GM18519 (cell line): Measurements from ENCODE around the gene CDCP2.
A peak's percentile ranks its signal among the peaks of the same experiment; 100 is the strongest.

ENCODE experiments used
- ATAC-seq: cut with Tn5 transposase; IDR thresholded peaks from one replicate; pipeline ENCODE4 v1.9.1; 2021; ENCODE audit warnings: mild to moderate bottlenecking, moderate library complexity; ENCODE audit not compliant: unreplicated experiment, low FRiP score

Gene CDCP2

GRCh38 chr1:54152696-54153095, at the start of gene CDCP2:
TSS of gene CDCP2 (minus strand) at chr1:54153000. CDS start at chr1:54152922, 78 bp downstream.
- ATAC-seq = no peak

DNA sequence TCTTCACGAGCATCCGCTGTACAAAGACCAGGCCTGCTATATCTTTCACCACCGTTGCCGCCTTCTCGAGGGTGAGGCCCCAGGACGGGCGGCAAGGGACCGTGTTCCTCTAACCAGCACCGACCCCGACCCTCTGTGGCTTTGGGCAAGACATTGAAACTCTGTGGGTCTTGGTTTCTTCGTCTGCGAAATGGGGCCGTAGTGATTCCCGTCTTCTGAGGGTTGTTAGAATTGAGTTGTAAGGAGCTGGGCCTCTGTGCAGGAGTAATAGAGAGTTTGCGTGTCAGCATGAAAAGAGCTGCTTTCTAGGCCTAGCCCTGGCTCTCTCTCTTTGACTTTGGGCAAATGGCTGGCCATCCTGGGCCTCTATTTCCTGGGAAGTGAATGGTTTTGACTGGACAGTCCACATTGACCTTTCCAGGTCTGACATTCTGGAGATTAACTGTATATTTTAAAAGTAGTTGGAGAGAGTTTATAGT, 47.8 kb upstream of the CDCP2 start:
- ATAC-seq = no peak

DNA sequence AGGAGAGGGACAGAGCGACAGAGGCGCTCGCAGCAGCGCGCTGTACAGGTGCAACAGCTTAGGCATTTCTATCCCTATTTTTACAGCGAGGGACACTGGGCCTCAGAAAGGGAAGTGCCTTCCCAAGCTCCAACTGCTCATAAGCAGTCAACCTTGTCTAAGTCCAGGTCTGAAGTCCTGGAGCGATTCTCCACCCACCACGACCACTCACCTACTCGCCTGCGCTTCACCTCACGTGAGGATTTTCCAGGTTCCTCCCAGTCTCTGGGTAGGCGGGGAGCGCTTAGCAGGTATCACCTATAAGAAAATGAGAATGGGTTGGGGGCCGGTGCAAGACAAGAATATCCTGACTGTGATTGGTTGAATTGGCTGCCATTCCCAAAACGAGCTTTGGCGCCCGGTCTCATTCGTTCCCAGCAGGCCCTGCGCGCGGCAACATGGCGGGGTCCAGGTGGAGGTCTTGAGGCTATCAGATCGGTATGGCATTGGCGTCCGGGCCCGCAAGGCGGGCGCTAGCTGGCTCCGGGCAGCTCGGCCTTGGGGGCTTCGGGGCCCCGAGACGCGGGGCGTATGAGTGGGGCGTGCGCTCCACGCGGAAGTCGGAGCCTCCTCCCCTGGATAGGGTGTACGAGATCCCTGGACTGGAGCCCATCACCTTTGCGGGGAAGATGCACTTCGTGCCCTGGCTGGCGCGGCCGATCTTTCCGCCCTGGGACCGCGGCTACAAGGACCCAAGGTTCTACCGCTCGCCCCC, 47.1 kb upstream of the CDCP2 start, which contains the start of the genes CYB5RL and MRPL37:
Gene CYB5RL (minus strand): TSS at position 266 of the 754 bp plus-strand sequence. CDS start 4,414 bp downstream, outside the sequence.
Gene MRPL37 (plus strand): TSS at position 403 of the 754 bp plus-strand sequence. CDS start 77 bp downstream, at position 480.
- peak; percentile 84 for ATAC-seq

DNA sequence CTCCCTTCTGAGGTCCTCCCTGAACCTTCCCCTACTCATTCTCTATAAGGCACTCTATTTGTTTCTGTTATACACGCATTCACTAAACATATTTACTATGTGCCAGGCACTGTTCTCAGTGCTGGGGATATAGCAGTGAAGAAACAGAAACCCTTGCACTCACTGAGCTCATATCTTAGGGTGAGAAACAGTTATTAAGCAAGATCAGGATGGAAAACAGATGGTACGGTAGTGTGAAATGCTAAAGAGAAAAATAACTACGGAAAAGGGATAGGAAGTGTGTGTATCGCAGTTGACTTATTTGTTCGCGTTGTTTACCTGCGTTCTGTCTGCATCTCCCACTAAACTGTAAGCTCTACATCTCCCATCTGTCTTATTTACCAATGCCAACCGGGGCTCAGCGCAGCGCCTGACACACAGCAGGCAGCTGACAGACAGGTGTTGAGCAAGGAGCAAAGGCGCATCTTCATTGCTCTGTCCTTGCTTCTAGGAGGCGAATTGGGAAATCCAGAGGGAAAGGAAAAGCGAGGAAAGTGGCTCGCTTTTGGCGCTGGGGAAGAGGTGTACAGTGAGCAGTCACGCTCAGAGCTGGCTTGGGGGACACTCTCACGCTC, 46.5 kb upstream of the CDCP2 start:
- ATAC-seq = no peak

DNA sequence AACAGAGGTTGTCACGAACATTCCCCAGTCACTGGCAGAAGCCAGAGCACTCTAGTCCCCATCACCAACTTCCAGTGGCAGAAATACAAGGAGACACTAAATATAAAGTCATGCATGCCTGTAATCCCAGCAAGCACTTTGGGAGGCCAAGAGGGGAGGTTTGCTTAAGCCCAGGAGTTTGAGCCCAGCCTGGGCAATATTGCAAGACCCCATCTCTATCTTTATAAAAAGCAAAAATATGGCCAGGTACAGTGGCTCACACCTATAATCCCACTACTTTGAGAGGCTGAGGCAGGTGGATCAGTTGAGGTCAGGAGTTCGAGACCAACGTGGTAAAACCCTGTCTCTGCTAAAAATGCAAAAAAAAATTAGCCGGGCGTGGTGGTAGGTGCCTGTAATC, 40.7 kb upstream of the CDCP2 start:
- ATAC-seq = no peak

DNA sequence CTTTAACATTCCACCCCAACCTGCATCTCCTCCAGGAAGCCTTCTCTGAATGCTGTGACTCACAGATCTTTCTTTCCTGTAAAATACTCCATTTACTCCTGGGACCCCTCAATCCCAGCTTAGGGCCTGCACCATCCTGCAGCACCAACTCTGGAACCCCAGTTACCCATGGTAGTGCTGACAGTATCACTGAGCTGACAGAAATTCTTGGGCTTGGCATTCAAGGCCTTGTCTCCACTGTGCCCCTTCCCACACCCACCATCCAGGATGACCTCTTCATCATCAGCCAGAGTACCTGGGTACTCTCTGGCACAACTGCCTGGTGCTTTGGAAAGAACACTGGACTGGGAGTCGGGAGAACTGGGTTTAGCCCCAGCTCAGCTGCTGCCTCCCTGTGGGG, 38.7 kb upstream of the CDCP2 start:
- ATAC-seq = no peak

GRCh38 chr1:54190526-54190925, 37.7 kb upstream of the CDCP2 start:
- ATAC-seq = no peak

DNA sequence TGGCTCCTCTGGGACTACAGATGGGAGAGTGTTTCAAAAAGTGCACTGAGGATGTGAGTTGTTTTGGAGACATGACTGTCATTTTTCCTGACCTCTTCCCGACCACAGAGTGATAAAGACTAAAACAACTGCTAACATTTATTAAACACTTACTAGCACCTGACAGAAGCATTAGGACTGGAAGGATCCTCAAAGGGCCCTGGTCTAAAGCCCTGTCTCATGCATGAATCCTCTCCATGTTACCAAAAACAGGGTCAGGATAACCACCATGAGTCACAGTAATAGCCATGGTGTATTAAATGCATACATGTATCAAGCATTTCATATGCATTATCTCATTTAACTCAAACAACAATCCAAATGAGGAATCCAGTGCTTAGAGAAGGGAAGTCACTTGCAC, 35.5 kb upstream of the CDCP2 start:
- ATAC-seq = no peak

DNA sequence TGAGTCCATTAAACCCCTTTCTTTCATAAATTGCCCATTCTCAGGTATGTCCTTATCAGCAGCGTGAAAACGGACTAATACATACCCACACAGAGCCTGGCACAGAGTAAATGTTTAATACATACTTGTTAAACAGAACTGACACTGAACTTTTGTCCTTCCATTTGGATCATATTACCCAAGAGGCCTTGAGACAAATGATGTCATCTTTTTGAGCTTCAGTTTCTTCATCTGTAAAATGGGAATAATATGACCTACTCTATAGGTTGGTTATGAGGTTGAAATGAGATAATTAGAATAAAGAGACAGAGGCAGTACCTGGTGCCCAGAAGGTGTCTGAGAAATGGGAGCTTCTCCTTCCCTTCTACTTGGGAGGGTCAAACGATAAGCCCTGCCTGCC, 33.3 kb upstream of the CDCP2 start:
- no peak for ATAC-seq

DNA sequence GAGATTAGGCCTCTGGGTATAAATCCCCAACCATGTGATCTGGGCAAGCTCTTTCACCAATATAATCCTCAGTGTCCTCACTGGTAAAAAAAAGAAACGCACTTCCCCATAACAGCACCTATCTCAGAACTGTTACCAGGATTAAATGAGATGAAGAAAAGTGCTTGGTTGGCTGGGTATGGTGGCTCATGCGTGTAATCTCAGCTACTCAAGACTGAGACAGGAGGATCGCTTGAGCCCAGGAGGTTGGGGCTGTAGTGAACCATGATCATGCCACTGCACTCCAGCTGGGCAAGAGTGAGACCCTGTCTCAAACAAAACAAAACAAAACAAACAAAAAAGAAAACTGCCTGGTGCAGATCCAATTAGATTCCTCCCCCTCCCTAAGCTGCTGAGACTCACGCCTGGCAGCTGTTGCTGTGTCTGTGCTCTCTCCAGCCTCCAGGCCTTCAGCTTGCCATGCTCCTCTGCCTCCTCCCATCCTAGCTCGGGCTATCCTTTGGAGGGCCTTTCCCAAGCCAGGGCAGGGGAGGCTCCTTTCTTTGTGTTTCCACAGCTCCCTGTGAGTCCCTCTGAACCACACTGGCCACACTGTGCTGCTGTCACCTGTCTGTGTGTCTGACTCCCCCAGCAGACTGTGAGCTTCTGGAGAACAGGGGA, 28.0 kb upstream of the CDCP2 start:
- ATAC-seq = no peak

GRCh38 chr1:54178296-54179070, 25.7 kb upstream of the CDCP2 start:
- no peak for ATAC-seq

DNA sequence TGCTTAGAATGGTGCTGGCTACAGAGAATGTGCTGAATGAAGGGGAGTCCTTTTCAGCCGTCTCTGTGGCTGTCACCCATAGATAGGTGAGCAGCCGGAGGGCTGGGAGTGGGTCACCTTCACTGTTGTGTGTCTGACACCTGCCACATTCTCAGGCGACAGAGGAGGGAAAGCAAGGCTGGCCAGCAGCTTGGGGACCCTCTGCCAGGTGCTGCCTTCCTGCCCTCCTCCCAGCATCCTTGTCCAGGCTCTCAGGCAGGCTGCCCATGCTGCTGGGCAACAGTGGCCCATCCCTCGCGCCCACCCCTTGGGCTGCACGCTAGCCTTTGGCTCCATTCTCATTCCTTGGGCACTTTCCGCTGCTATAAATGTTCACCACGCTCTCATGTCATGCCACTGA, 24.9 kb upstream of the CDCP2 start:
- ATAC-seq = no peak

- ATAC-seq = no peak
Measured at GRCh38 chr1:54176621-54177327, 24.0 kb upstream of the CDCP2 start.

DNA sequence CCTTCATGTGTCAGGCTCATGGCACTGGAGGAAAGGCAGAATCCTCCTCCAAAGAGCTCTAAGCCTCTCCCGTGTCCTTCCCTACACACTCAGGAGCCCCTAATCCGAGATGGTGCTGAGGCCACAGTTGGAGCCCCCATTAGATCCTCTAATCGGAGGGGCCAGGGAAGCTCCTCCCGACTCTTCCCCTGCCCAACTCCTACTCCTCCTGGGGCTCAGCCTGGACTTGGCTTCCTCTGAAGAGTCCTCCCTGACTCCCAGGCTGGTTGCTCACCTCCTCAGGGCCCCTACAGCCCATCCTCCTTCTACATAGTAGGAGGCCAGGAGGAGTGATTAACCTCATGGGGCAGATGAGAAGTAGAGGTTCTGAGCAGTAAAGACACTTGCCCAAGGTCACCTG, 21.3 kb upstream of the CDCP2 start:
- no peak for ATAC-seq

GRCh38 chr1:54173681-54174080, 20.9 kb upstream of the CDCP2 start:
- no peak for ATAC-seq

DNA sequence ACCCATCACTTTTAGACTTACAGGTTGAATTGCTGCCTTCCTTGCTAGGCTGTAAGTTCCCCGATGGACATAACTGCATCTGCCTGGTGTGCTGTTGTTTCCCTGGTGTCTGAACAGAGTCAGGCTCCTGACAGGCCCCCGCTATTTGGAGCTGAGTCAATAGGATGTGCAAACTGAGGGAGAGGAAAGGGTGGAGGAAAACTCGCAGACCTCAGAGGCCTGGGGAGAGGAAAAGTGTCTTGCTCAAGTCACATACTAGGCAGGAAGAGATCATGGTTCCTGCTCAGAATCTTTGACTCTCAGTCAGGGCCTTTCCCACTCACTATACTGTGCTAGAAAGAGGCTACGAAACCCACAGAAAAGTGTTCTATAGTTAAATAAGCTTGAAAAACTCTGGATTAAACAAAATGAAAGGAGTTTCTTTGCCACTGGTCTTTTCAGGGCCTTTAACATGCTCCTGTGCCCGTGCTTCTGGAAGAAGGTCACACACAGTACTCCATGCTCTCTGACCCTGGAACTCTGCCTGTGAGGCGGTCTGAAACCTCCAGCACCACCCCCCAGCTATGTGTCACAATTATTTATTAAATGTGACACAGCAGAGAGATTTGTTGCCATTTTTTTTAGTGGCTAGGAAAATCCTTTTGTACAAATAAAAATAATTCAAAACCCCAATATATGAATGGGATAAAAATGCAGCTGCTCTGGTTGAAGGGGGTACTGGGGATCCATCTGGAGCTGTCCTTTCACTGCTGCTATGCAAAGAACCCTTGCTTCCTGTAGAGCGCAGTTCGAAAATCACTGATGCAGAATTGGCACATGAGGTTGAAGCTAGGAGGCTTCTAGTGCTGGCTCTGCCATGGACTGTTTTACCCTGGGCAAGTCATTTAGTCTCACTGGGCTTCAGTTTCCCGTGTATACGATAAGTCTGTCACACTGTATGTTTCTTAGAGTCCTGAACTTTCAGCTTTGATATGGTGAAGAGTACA, 20.1 kb upstream of the CDCP2 start:
- ATAC-seq = no peak

GRCh38 chr1:54171606-54172005, 18.8 kb upstream of the CDCP2 start:
- ATAC-seq = no peak

GRCh38 chr1:54171016-54171415, 18.2 kb upstream of the CDCP2 start:
- ATAC-seq = no peak

GRCh38 chr1:54169068-54169467, 16.3 kb upstream of the CDCP2 start:
- no peak for ATAC-seq
